GM19455 (cell line): ENCODE measurements around the gene ZMAT5.

Source experiments
- ATAC-seq: cut with Tn5 transposase; IDR thresholded peaks from one replicate; pipeline ENCODE4 v1.9.1; 2021; ENCODE audit not compliant: unreplicated experiment

The ZMAT5 gene

GRCh38 chr22:29787371-29787980, 20.7 kb upstream of the ZMAT5 start:
- no peak for ATAC-seq

- no peak for ATAC-seq
These were observed 19.2 kb upstream of the ZMAT5 start for GRCh38 chr22:29786031-29786430.

GRCh38 chr22:29784451-29785361, 17.9 kb upstream of the ZMAT5 start:
- ATAC-seq: no peak

- ATAC-seq: no peak
These were observed 15.4 kb upstream of the ZMAT5 start for GRCh38 chr22:29782061-29782845.

GRCh38 chr22:29780748-29781676, 14.2 kb upstream of the ZMAT5 start:
- ATAC-seq: no peak

- ATAC-seq: no peak
These were observed 13.4 kb upstream of the ZMAT5 start for GRCh38 chr22:29780220-29780619.

- ATAC-seq: no peak
These were observed 6.4 kb upstream of the ZMAT5 start for GRCh38 chr22:29773233-29773632.

- ATAC-seq: no peak
These were observed 5.4 kb upstream of the ZMAT5 start for GRCh38 chr22:29772170-29772641.

GRCh38 chr22:29769723-29770321, 3.0 kb upstream of the ZMAT5 start:
- no peak for ATAC-seq

GRCh38 chr22:29768052-29768693, 1.4 kb upstream of the ZMAT5 start:
- no peak for ATAC-seq

- ATAC-seq: peak; percentile 64
These were observed 604 bp upstream of the ZMAT5 start, which contains the start of gene UQCR10 for GRCh38 chr22:29767171-29768051. TSS of gene UQCR10 (plus strand) at chr22:29767369. CDS start at chr22:29767399, 30 bp downstream.

- ATAC-seq: peak; percentile 28
These were observed 739 bp downstream of the ZMAT5 start for GRCh38 chr22:29765905-29766631.

- no peak for ATAC-seq
These were observed 4.5 kb downstream of the ZMAT5 start for GRCh38 chr22:29762263-29762662.

GRCh38 chr22:29758959-29759358, 7.8 kb downstream of the ZMAT5 start:
- no peak for ATAC-seq

- no peak for ATAC-seq
These were observed 8.7 kb downstream of the ZMAT5 start for GRCh38 chr22:29758068-29758622.

- ATAC-seq: no peak
These were observed 9.7 kb downstream of the ZMAT5 start for GRCh38 chr22:29757096-29757495.

GRCh38 chr22:29756341-29756740, 10.5 kb downstream of the ZMAT5 start:
- ATAC-seq: no peak
